Measurements from ENCODE around the gene DSTN.
"Not testable (repeated sequence)": the region's sequence is repeated elsewhere in the genome, so short reads cannot be mapped to it uniquely, and the experiment has no call there.

Gene DSTN

DNA sequence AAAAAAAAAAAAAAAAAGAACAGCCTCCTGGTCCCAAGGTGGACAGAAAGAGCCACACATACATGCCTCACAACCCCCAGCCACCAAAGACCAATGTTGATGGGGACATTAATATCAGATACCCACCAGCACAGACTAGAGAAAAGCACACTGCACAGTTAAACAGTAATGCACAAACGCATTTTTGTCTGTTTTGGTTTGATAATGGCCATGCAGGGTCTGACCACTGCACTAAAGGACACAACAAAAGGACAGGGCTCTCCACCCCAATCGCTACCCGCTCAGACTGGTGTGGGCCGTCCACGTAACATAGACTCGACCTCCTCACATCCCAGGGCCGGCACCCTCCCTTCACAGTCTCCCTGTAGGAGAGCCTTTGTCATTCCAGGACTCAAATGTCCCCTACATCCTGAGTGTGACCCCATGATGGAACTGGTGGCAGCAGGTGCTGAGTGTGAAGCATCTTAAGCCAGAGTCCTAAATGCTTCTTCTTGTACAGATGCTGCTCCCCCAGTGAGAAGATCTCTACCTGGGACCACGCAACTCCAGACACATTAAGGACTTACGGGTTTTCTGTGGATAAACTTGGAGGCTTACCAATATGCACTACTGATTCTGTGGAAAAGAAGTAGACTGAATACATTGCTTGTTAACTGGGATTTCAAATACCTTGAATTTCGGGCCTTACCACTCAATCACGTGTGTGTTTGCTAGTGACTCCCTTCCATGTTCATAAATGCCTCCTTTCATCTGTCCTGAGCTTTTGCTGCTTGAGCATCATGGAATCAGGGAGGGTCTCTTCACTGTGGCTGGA is 84.2 kb downstream of the DSTN start:
- no peak for DNase-seq

DNA sequence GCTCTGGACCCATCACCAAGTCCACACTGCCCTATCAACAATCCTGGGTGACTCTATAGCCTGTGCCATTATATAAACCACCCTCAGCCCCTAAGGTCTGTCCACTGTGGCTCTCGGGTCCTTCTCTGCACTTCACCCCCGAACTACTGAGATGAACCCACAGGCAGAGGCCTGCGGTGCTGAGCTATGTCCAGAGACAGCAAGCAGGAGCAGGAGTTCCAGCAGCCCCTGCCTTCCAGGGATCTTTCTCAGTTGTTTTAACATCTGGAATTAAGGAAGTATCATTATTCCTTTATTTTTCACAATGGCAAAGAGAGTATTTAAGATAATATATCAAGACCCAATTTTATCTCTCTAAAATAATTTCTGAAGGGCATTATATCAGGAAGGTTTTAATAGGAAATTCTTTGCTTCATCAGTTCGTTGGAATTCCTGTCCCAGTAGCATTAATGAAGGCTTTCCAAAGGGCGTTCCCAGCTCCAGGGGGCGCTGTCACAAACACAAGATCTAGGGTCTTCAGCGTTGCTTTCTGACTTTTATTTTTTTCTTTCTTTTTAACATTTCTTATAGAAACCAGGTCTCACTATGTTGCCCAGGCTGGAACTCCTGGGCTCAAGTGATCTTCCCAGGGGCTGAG is 84.9 kb downstream of the DSTN start:
- DNase-seq: peak; percentile 14

DNA sequence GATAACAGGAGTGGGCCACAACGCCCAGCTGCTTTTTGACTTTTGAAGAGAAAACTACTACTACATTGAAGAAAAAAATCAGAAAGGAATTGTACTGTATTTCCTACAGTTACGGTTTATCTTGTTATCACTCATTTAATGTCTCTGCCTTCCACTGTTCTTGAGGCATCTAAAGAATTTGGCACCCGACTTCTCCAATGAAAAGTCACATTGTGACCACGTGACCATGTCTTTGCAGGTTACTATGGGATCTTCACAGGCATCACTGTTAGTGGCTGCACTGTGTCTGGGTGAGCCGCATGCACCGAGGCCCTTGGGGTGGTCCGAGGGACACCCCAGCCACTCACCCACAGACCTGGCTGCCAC is 85.4 kb downstream of the DSTN start:
- DNase-seq: no peak

DNA sequence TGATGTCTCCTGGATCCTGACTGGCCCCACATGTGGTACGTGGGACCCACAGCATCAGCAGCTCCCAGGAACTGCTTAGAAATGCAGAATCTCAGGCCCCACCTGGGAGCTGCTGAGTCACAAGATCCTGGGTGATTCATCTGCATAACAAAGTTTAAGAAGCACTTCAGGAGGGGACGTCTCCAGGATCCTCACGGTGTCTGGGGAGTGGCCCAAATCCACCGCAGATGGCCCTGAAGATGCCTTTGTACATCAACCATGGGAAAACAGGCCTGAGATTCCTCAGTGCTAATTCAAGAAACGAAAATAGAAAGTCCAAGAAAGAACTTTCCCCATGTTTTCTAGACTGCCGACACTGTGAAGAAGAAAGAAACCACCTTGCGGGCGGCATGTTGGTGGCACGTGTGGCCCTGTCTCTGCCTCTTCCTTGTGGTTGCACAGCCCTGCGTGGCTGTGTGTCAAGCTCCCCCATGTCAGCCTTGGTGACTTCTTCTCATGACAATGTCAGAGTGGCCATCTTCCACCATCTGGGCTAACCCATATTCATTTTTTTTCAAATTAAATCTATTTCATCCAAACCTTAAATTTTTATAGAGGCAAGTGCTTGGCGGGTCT is 86.1 kb downstream of the DSTN start:
- DNase-seq: no peak

DNA sequence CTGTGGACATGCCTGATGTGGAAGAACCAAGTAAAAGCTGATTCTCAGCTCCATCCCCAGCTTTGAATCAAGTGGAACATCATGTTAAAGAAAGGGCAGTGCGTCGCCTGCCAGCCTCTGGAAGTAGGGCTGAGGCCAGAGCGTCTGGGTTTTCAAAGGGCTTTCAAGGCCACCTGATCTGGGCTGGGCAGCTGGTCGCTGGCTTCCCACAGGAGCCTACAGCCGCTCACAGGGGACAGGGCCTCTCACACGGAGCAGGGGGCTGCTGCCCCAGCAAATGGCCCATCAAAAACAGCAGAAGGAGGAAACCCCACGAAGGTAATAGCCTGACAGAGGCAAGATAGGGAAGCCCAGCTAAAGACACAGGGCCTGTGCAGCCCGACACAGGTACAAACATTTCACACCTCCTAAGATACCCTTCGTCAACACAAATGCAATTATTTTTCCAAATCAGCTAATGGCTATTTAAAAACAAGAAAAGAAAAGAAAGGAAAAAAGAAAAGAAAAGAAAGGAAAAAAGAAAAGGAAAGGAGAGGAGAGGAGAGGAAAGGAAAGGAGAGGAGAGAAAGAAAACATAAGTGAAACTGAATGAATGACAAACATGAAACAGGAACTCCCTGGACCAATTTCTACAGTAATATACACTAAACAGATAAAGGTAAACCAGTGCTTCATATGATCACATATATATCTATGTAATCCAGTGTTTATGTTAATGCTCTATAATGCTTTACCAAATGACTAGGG is 87.4 kb downstream of the DSTN start:
- DNase-seq: no peak

DNA sequence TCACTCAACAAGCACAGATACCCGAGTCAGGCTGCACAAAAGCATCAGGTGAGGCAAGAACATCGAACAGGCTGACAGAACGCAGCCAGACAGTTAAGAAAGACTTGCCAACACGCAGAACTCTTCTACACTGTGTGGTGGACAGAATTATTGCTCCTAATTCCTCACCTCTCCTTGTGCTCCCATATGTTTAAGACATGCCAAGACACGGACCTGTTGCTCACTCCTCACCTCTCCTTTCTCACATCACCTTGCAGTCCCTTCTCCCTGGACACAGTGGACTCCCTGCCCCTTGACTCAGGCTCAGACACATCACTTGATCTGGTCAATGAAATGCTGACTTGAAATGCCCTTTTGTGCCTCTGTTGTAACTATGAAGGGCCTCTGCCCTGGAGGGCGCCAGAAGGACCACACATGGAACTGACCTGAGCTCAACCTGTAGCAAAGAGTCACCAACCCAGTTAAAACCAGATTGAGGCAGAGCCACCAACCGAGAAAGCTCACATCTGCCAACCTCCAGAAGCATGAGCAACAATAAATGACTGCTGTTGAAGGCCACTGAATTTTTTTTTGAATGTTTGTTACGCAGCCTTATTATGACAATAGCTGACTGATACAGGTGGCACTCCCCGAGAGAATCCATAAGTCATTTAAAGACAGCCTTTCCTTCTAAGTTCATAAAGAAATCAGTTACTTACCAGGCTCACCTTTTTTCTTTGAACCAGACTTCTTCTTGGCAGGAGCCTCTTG is 88.2 kb downstream of the DSTN start:
- DNase-seq: no peak

DNA sequence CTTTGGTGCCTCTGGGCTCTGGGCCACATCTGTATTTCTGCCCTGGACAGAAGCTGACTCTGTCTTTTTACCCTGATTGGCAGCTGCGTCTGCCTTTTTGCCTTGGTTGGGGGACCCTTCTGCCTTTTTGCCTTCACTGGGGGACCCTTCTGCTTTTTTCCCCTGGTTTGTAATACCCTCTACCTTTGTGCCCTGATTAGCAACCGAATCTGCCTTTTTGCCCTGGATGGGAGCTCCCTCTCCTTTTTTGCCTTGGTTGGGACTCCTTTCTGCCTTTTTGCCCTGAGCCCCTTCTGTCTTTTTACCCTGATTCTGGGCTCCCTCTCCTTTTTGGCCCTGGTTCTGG is 88.7 kb downstream of the DSTN start:
- no peak for DNase-seq

DNA sequence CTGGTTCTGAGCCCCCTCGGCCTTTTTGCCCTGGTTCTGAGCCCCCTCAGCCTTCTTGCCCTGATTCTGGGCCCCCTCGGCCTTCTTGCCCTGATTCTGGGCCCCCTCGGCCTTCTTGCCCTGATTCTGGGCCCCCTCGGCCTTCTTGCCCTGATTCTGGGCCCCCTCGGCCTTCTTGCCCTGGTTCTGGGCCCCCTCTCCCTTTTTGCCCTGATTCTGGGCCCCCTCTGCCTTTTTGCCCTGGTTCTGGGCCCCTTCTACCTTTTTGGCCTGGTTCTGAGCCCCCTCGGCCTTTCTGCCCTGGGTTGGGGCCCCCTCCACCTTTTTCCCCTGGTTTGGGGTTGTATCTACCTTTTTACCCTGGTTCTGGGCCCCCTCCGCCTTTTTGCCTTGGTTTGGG is 89.5 kb downstream of the DSTN start:
- not testable (repeated sequence) for DNase-seq
